ENCODE data around the gene CHCHD6. TPM values are rescaled to one million over a fixed set of nuclear protein-coding genes. Genes with fewer than 3 reads are reported as not detected.

The CHCHD6 gene
- total RNA-seq, 2 experiments from 2014 or later = 16.6 to 21.2 TPM

- H3K9me3 Mint-ChIP-seq = peaks cover 8% of the 10 kb centered on the region
- ATAC-seq = no peak
- no peak for TF ChIP-seq CTCF (IDR thresholded peaks at IDR 0.05)
- peaks cover 65% of the 10 kb centered on the region for H3K36me3 Mint-ChIP-seq (ENCODE audit: low read depth)
- no peaks in the 10 kb centered on the region for H3K4me1 Mint-ChIP-seq (ENCODE audit: low read depth)
- no peaks in the 10 kb centered on the region for H3K27me3 Mint-ChIP-seq
- intact Hi-C loops (cut with micrococcal nuclease) = no loop called here
- no peak for DNase-seq
- ChIA-PET CTCF (interaction anchor here (0.6 to 1.3 kb wide), 3 partner anchors 10 to 15 kb away, joined by 3 to 4 read pairs (median 4); no protein-coding TSS in a partner anchor), POLR2A (no interaction called here)
- H3K4me3 Mint-ChIP-seq = no peak overlapping the region
- no peak overlapping the region for H3K27ac Mint-ChIP-seq
Measured at GRCh38 chr3:126737527-126737926, 33.5 kb downstream of the CHCHD6 start.

GRCh38 chr3:126742057-126742456, 38.0 kb downstream of the CHCHD6 start:
- no peaks in the 10 kb centered on the region for H3K27me3 Mint-ChIP-seq
- no peak overlapping the region for H3K4me3 Mint-ChIP-seq
- H3K27ac Mint-ChIP-seq = no peak overlapping the region
- no peak for TF ChIP-seq CTCF (IDR thresholded peaks at IDR 0.05)
- H3K36me3 Mint-ChIP-seq (ENCODE audit: low read depth) = peaks cover 30% of the 10 kb centered on the region
- peaks cover 8% of the 10 kb centered on the region for H3K9me3 Mint-ChIP-seq
- ChIA-PET POLR2A (no interaction called here), CTCF (no interaction called here)
- H3K4me1 Mint-ChIP-seq (ENCODE audit: low read depth) = peaks cover 2% of the 10 kb centered on the region
- no peak for ATAC-seq
- intact Hi-C loops (cut with micrococcal nuclease) = no loop called here
- DNase-seq = no peak

GRCh38 chr3:126743350-126743749, 39.3 kb downstream of the CHCHD6 start:
- no peak for TF ChIP-seq CTCF (IDR thresholded peaks at IDR 0.05)
- Mint-ChIP-seq H3K27me3 (no peaks in the 10 kb centered on the region), H3K4me1 (ENCODE audit: low read depth) (peaks cover 2% of the 10 kb centered on the region), H3K27ac (no peak overlapping the region), H3K4me3 (no peak overlapping the region), H3K9me3 (peaks cover 4% of the 10 kb centered on the region), H3K36me3 (ENCODE audit: low read depth) (peaks cover 19% of the 10 kb centered on the region)
- no peak for ATAC-seq
- CTCF ChIA-PET = interaction anchor here (0.8 kb wide), 1 partner anchor 9 kb away, joined by 4 read pairs; no protein-coding TSS in a partner anchor
- intact Hi-C loops (cut with micrococcal nuclease) = no loop called here
- no peak for DNase-seq
- POLR2A ChIA-PET = no interaction called here

GRCh38 chr3:126743781-126744180, 39.7 kb downstream of the CHCHD6 start:
- ChIA-PET POLR2A (no interaction called here), CTCF (interaction anchor here (0.8 kb wide), 1 partner anchor 8 kb away, joined by 4 read pairs; no protein-coding TSS in a partner anchor)
- DNase-seq (no peak), ATAC-seq (no peak)
- peaks cover 15% of the 10 kb centered on the region for H3K36me3 Mint-ChIP-seq (ENCODE audit: low read depth)
- peaks cover 4% of the 10 kb centered on the region for H3K4me1 Mint-ChIP-seq (ENCODE audit: low read depth)
- intact Hi-C loops (cut with micrococcal nuclease) = no loop called here
- H3K4me3 Mint-ChIP-seq = no peak overlapping the region
- peaks cover 4% of the 10 kb centered on the region for H3K9me3 Mint-ChIP-seq
- H3K27ac Mint-ChIP-seq = no peak overlapping the region
- TF ChIP-seq CTCF (IDR thresholded peaks at IDR 0.05) = no peak
- H3K27me3 Mint-ChIP-seq = no peaks in the 10 kb centered on the region

DNA sequence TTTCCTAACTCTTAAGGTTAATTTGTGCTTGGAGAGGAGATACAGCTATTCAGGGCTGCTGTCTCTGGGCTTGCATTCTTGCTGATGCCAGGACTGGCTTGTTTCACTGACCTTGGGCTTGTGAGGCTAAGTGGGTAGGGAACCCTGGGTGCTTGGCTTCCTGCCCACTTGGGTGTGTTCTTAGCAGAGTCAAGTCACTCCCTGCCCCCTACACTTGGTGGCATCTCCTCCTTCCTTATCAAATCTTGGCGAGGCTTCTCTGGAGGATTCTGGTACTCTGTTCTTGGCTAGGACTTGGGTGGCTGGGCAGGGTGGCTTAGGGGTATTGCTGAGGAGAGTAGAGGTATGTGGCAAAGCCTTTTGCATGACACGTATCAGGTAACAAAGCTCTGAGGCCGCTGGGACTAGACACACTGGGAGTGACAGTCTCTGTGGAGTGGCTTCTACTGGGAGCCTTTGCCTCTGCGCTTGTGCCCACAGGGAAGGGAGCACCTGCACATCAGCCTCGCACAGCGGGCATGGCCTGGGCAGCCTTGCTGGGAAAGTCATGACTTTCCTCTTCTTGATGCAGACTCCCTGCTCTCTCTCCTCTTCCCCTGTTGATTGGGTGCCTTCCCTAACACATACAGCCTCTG, 41.8 kb downstream of the CHCHD6 start:
- intact Hi-C loops (cut with micrococcal nuclease) = no loop called here

More for the DNA sequence above, 41.8 kb downstream of the CHCHD6 start:
- Mint-ChIP-seq H3K27me3 (no peaks in the 10 kb centered on the region), H3K36me3 (ENCODE audit: low read depth) (peaks cover 7% of the 10 kb centered on the region), H3K4me1 (ENCODE audit: low read depth) (peaks cover 8% of the 10 kb centered on the region), H3K4me3 (no peak overlapping the region), H3K9me3 (no peaks in the 10 kb centered on the region), H3K27ac (no peak overlapping the region)
- no peak for DNase-seq
- TF ChIP-seq CTCF (IDR thresholded peaks at IDR 0.05) = no peak
- POLR2A ChIA-PET = no interaction called here
- no peak for ATAC-seq
- CTCF ChIA-PET = no interaction called here

Measured in activated CD8-positive, alpha-beta T cell treated with anti-CD3 and anti-CD28 coated beads for 36 hours (primary cell).